Left lobe of liver (tissue), 2 donors: ENCODE measurements around the gene EPX. TPM values are rescaled to one million over a fixed set of nuclear protein-coding genes. Genes with fewer than 3 reads are reported as not detected.

Experiments used
- ATAC-seq: fragments of 200-7000 bp; cut with Tn5 transposase; one replicate; pipeline ENCODE4 v1.9.1; 2020; ENCODE audit warnings: mild to moderate bottlenecking, moderate library complexity
- DNase-seq: peaks from one replicate; pipeline ENCODE4 v3.0.0-alpha.2; 2020; ENCODE audit warnings: low spot score
- total RNA-seq: library from RNA; stranded (reverse); gene quantifications from one replicate; pipeline ENCODE4 v1.2.1, GENCODE V29; 2021
- donor health status: DM: no; HTN: no; CAD: no; lungs with moderate emphysema.
- donor health status: DM: no; HTN: yes; CAD: no.

The EPX gene
- total RNA-seq, 1 donor from 2014 or later: not detected

- DNase-seq: no peak
- no peak for ATAC-seq
Measured at GRCh38 chr17:58224315-58224714, 31.8 kb downstream of the EPX start.

GRCh38 chr17:58227733-58228132 is 35.2 kb downstream of the EPX start:
- peak; percentile 66 for DNase-seq

GRCh38 chr17:58228679-58229078 is 36.2 kb downstream of the EPX start:
- no peak for DNase-seq
- no peak for ATAC-seq

More at GRCh38 chr17:58227733-58228132, 35.2 kb downstream of the EPX start:
- peak; percentile 81 for ATAC-seq

- DNase-seq (no peak), ATAC-seq (no peak)
Measured at GRCh38 chr17:58229384-58229783, 36.9 kb downstream of the EPX start.

GRCh38 chr17:58229881-58230280 is 37.4 kb downstream of the EPX start:
- no peak for DNase-seq
- no peak for ATAC-seq

- ATAC-seq (no peak), DNase-seq (no peak)
Measured at GRCh38 chr17:58231641-58232040, 39.1 kb downstream of the EPX start.

GRCh38 chr17:58232707-58233156 is 40.2 kb downstream of the EPX start:
- ATAC-seq: peak; percentile 35
- no peak for DNase-seq

- peak; percentile 13 for ATAC-seq
- no peak for DNase-seq
Measured at GRCh38 chr17:58233543-58233942, 41.0 kb downstream of the EPX start.

GRCh38 chr17:58234512-58234911 is 42.0 kb downstream of the EPX start:
- no peak for ATAC-seq

GRCh38 chr17:58235821-58236220 is 43.3 kb downstream of the EPX start:
- no peak for ATAC-seq

More at GRCh38 chr17:58234512-58234911, 42.0 kb downstream of the EPX start:
- no peak for DNase-seq

GRCh38 chr17:58236394-58236793 is 43.9 kb downstream of the EPX start:
- no peak for ATAC-seq
- DNase-seq: no peak

More at GRCh38 chr17:58235821-58236220, 43.3 kb downstream of the EPX start:
- no peak for DNase-seq

- ATAC-seq (no peak), DNase-seq (no peak)
Measured at GRCh38 chr17:58238147-58238634, 45.7 kb downstream of the EPX start, which contains the start of gene LPO. Gene LPO (plus strand): TSS chr17:58238584. CDS start chr17:58242980, 4,396 bp downstream.

- DNase-seq: no peak
- ATAC-seq: no peak
Measured at GRCh38 chr17:58239987-58240386, 47.5 kb downstream of the EPX start.

- ATAC-seq (no peak), DNase-seq (no peak)
Measured at GRCh38 chr17:58242171-58242784, 49.8 kb downstream of the EPX start.

GRCh38 chr17:58244963-58245362 is 52.4 kb downstream of the EPX start:
- no peak for DNase-seq

GRCh38 chr17:58245428-58246103 is 53.0 kb downstream of the EPX start:
- no peak for ATAC-seq
- DNase-seq: no peak

More at GRCh38 chr17:58244963-58245362, 52.4 kb downstream of the EPX start:
- no peak for ATAC-seq

GRCh38 chr17:58246104-58246740 is 53.7 kb downstream of the EPX start:
- ATAC-seq: no peak
- DNase-seq: no peak

GRCh38 chr17:58246781-58247180 is 54.3 kb downstream of the EPX start:
- no peak for ATAC-seq

GRCh38 chr17:58247511-58248363 is 55.2 kb downstream of the EPX start:
- DNase-seq: no peak
- ATAC-seq: no peak

More at GRCh38 chr17:58246781-58247180, 54.3 kb downstream of the EPX start:
- DNase-seq: no peak

- DNase-seq: no peak
- ATAC-seq: no peak
Measured at GRCh38 chr17:58248955-58249269, 56.4 kb downstream of the EPX start.
